ELF-1 (cell line): ENCODE data around the gene AMDHD2.
A peak's percentile ranks its signal among the peaks of the same experiment; 100 is the strongest.

Experiments used
- DNase-seq: peaks from one replicate; pipeline ENCODE4 v3.0.0-alpha.2; 2016; ENCODE audit warnings: low read depth, low spot score

Gene AMDHD2

DNA sequence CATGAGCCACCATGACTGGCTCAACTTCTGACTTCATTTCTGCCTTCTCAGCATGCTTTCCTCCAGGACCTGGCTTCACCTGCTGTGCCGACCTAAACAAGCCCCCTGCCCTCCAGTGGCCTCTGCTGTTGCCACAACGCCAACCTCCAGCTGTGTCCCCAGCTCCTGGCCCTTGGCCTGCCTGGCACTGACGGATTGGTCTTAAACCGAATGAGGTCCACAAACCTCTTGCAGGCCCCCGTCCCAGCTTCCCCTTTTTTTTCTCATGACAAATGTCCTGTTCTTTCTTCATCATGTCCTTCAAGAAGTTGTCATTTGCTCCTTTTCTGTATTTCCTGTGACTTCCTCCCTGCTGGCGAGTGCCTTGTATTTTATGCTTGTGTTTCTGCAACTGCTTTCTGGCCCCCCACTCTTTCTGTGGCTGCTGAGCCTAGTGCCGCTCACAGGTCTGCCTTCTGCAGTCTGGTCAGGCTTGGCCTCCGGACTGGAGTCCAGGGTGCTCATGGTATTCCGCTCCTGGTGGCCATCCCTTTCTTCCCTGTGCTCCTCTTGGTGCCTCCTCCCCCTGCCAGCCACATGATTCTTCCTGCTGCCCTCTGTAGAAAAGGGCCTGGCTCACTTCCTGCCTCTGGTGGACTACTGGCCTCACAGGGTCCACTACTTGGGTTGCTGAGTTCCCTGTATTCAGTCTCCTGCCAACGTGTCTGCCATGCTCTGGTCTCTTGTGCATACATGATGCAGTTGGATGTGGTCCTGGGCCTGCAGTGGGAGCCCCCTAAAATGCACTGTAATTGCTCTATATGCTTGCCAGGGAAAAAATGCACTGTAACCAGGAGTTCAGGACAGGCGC, 3.6 kb upstream of the AMDHD2 start:
- no peak for DNase-seq

DNA sequence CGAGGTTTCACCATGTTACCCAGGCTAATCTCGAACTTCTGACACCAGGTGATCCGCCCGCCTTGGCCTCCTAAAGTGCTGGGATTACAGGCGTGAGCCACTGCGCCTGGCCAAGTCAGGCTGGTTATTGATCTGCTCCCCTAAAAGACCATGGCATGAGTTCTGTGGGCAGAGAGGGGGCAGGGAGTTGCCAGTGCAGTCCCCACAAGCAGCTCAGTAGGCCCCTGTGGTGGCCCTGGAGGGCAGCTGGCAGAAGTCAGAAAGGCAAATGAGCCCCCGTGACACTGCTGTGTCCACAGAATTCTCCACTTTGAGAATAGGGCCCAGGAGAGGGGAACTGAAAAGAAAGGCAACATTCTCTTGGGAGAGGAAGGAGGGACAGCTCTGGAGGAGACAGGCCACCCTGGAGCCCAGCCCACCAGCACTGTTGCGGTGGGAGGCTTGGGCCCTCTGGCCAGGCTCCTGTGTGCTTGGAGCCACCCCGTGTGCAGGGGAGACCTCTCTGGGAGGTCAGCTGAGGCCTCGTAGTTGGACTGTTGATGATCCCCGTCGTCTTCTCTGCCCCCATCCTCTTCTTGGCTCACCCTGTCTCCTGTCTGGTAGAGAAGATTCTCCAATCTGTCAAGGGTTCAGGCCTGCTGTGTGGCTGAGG, 2.1 kb upstream of the AMDHD2 start:
- no peak for DNase-seq

DNA sequence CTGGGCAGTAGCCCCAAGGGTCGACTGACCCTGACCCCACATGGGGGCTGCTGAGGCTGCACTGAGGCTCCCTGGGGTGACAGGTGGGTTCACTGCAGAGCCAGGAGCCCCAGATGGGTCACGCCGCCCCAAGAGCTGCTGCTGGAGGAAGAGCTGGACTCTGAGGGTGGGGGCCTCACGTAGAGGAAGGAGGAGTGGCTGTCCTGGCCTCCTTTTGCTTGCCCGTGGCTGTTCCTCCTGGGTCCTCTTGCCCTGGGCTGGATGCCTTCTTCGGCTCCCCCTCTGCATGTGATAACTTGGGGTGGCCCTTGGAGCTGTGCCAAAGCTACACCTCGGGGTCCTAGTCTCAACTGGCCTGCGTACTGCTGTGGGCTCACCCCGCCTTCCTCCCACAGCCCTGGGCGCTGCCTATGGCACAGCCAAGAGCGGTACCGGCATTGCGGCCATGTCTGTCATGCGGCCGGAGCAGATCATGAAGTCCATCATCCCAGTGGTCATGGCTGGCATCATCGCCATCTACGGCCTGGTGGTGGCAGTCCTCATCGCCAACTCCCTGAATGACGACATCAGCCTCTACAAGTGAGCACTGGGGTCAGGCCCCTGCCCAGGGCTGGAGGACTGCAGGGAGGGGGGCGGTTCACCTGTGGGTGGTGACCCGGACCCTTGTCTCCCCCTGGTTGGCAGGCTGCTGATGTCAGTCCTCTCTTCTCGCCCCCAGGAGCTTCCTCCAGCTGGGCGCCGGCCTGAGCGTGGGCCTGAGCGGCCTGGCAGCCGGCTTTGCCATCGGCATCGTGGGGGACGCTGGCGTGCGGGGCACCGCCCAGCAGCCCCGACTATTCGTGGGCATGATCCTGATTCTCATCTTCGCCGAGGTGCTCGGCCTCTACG, 1.1 kb upstream of the AMDHD2 start:
- no peak for DNase-seq

DNA sequence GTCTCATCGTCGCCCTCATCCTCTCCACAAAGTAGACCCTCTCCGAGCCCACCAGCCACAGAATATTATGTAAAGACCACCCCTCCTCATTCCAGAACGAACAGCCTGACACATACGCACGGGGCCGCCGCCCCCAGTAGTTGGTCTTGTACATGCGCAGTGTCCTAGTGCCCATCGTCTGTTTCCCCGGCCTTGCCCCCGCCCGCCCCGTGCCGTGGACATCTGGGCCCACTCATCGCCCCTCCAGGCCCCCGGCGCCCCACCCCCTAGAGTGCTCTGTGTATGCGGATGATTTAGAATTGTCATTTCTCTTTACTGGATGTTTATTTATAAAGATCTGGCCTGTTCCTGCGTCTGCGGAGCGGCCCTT, 475 bp upstream of the AMDHD2 start:
- DNase-seq: no peak

DNA sequence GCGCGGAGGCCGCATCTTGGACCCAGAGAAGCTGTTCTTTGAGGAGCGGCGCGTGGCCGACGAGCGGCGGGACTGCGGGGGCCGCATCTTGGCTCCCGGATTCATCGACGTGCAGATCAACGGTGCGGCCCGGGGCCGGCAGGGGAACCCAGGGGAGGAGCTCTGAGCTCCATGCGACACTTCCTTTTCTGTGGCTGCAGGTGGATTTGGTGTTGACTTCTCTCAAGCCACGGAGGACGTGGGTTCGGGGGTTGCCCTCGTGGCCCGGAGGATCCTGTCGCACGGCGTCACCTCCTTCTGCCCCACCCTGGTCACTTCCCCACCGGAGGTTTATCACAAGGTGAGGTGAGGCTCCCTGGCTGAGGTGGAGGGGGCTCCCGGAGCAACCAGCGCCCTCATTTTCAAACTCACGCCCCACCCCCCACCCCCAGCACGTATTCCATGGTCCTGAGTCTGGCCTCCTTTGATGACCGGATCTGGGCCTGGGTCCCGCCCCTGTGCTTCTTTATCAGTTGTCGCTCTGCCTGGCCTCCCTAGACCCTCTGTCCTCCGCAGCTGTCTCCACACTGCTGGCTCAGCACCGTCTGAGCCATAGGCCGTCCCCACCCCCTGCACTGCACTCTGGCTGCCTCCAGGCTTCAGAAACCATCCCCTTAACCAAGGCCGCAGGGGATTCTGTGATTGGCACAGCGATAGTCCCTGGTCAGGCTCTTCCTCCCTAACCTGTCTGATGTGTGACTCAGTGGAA, 787 bp downstream of the AMDHD2 start:
- peak; percentile 86 for DNase-seq

DNA sequence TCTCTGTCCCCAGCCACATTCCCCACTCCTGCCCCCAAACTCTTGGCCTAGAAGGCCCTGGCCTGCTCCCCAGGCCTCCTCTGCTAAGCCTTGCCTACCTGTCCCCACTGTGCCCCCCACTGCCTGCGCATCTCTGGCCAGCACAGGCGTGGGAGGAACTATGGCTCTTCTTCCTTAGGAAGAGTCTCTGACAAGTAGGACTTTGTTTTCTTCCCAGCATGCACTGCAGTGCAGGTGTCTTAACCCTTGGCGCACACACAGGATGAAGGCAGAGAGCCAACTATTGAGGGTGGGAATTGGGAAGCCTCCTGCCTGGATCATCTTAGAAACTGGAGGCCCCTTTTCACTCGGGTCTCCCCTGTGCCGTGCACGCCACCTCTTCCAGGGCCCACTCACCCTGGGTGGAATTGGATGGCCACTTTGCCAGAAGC, 3.6 kb downstream of the AMDHD2 start:
- no peak for DNase-seq

DNA sequence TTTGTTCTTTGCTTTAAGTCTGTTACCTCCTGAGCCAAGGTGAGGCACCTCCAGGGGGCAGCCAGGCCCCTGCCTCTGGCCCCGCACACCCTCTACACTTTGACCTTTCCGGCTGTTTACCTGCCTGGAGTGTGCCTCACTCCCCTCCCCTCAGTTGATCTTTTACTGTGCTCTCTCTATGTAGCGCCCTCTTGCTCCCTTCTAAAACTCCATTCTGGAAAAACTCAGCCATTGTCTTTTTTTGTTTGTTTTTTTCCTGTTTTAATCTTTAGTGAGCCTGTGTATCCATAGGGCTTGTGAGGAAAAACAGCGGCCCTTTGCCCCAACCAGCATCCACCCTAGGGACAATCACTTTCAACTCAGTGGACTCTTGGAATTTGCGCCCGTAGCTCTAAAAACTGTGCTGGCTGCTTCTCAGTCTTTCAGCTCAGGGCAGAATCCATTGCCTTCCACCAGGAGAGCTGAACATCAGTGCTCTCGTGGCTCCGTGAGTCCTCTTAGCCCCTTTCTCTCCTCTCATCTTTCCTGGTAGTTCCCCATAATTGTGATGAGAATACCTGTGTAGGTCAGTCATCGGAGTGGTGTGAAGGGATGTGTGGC, 4.3 kb downstream of the AMDHD2 start:
- DNase-seq: no peak

DNA sequence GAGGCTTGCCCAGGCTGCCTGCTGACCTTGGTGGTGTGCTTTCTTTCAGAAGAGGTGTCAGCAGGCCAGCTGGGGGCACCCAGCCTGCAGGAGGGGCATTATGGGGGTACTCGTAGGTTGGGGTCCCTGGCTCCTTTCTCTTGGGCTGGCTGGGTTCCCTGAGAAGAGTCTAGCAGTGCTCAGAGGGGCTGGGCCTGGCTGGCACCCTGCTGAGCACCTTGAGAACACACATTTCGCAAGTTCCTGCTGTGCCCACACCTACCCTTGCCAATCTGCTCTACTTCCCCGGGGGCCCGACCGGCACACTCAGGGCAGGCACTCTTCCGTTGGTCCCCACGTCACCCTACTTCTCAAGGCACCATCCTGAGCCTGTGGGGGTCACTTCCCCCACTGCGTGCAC, 6.0 kb downstream of the AMDHD2 start:
- DNase-seq: no peak

DNA sequence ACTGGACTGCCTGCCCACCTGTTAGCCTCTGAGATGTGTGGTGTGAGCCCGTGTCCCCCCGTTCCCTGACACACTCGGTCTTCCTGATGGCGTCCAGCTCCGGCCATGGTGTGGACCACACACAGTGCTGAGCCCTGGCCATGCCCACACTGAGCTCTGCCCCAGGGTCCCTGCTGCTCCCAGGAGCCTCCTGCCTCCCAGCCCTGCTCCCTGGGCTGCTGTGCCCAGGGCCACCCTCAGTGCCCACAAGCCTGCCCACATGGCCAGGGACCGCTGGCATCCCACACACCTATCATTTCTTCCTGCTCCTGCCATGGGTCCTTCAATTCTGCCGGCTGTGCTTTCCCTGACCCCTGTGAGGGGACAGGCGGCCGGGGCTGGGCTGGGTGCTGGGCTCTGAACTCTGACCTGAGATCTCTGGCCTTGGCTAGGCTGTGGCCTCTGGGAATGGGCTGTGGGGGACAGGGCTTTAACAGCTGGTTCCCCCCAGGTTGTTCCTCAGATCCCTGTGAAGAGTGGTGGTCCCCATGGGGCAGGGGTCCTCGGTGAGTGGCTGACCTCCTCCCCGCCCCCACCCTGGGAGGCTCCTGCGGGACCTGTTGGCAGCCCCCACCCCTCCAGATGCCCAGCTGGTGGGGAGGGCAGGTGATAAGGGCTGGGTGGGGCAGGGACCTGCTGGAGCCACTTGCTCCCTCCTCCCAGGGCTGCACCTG, 7.1 kb downstream of the AMDHD2 start:
- DNase-seq: no peak

DNA sequence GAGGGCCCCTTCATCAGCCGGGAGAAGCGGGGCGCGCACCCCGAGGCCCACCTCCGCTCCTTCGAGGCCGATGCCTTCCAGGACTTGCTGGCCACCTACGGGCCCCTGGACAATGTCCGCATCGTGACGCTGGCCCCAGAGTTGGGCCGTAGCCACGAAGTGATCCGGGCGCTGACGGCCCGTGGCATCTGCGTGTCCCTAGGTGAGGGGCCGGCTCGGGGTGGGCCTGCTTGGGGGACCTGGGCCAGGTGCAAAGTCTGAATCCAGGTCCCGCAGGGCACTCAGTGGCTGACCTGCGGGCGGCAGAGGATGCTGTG, 7.6 kb downstream of the AMDHD2 start:
- no peak for DNase-seq

DNA sequence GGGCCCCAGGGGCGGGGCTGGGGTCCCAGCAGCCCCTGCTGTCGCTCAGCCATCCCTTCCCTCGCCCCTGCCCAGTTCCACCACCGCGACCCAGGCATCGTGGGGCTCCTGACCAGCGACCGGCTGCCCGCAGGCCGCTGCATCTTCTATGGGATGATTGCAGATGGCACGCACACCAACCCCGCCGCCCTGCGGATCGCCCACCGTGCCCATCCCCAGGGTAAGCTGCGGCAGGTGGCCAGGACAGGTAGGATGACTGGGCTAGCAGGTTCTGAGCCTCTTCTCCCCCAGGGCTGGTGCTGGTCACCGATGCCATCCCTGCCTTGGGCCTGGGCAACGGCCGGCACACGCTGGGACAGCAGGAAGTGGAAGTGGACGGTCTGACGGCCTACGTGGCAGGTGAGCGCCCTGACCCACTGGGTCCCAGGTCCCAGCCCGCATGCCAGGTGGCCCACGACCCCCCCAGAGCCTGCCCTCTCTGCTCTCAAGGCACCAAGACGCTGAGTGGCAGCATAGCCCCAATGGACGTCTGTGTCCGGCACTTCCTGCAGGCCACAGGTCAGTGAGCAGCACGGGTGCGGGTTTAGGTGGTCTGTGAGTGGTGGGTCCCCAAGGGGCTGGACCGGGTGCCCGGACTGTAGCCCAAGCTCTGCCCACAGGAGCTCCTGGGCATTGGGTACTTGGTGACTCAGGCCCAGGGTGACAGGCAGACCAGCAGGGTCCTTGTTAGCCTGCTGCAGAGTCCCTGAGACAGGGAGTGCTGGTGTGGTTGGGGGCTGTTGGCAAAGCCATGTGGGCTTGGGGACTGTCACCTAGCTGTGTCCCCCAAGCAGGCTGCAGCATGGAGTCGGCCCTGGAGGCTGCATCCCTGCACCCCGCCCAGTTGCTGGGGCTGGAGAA, 8.2 kb downstream of the AMDHD2 start:
- no peak for DNase-seq

DNA sequence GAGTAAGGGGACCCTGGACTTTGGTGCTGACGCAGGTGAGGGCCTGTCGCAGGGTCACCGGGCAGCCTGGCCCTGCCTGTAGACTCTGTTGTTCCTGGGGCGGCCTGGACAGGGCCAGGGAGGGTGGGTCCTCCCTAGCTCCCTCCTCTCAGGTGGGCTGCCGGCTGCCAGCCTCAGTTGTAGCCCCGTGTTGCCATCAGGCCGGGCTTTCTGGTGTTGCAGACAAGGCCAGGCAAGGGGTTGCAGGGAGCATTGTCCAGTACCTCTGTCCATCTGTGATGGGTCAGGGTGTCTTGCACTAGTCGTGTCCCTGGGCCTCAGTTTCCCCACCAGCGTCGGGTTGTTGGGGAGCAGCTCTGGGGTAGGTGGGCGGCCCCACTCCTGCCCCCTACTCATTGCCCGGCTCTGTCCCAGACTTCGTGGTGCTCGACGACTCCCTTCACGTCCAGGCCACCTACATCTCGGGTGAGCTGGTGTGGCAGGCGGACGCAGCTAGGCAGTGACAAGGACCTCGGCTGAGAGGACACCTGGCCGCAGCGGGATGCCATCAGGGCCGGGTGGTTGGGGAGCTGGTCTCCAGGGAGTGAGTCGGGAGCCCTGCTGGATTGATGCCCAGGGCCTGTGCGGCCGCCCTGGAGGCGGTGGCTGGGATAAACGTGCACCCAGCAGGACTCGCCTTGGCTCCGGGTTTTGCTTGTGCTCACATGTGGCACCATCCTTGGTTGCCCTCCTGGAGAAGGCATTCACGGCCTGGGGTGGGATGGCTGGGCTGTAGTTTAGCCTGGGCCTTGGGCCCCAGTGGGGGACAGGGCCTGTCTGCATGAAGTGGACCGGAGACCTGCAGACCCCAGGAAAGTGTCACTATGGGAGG, 9.1 kb downstream of the AMDHD2 start:
- DNase-seq: no peak

DNA sequence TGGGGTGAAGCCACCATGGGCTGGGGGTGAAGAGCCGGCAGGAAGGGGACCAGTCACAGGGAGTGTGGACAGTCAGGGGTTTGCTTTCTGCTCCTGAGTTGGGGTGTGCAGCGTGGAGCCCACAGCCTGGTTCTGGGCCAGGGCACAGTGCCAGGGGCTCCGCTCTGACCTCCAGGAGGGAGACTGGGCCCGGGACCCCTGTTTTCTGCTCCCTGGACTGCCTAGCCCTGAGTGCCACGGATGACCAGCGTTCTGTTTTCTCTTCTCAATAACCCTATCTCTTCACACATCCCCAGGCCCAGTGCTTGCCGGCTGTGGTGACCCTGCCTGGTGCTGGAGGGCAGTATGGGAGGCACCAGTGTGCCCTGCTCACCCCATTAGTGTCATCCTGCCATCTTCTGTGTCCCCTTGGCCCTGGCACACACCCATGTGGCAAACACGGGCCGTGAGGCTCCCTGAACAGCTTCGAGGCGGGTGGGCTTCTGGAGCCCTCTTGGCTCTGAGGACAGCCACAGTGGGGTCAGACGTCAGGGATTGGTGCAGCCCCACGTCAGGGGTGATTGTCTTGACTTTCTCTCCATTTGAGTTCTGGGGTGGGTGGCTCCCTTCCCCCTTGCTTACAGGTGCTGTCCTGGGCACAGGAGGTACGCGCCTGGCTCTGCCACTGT, 9.9 kb downstream of the AMDHD2 start:
- no peak for DNase-seq

DNA sequence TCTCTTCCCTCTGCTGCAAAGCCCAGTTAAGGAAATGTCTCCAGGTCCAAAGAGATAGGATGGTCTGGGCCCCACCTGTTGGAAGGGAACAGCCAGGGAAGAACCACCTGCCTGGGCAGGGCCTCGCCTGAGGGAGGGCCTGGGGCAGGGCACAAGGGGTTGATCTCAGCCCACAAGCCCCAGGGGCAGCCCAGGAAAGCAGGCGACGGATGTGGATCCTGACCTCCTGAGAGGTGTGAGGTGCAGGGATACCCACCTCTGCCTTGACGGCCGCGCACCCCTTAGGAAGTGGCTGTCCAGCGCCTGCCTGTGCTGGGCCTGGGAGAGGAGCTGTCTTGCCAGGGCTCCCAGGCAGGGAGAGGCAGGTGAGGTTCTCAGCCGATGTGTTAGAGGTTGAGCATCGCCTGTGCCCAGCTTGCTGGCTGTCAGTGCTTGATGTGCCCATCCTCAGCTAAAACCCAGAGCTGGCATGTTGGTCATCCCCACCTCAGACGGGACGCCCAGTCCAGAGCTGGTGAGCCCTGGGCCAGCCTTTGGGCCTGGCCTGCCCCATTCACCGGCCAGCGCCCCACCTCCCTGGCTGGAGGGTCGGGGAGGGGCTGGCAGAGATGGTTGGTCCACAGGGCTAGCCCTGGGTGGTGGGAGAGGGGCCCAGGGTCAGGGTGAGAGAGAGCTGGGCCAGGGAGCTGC, 10.6 kb downstream of the AMDHD2 start:
- peak; percentile 15 for DNase-seq

DNA sequence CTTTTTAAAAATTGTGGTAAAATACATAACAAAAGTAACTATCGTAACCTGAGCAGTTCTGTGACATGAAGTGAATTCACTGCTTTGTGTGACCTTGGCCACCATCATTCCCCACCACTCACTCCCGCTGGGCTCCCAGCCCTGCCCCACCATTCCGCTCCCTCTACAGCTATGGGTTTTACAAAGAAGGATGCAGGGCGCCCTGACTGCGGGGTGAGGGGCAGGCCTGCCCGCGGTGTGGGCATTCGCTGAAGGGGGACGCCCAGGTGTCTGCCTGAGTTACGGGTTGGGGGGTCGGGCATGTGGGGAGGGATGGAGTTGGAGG, 11.2 kb downstream of the AMDHD2 start, which contains the start of gene CEMP1:
TSS of gene CEMP1 (minus strand) at position 38 of the 325 bp plus-strand sequence. CDS start 335 bp downstream, outside the sequence.
- DNase-seq: no peak

DNA sequence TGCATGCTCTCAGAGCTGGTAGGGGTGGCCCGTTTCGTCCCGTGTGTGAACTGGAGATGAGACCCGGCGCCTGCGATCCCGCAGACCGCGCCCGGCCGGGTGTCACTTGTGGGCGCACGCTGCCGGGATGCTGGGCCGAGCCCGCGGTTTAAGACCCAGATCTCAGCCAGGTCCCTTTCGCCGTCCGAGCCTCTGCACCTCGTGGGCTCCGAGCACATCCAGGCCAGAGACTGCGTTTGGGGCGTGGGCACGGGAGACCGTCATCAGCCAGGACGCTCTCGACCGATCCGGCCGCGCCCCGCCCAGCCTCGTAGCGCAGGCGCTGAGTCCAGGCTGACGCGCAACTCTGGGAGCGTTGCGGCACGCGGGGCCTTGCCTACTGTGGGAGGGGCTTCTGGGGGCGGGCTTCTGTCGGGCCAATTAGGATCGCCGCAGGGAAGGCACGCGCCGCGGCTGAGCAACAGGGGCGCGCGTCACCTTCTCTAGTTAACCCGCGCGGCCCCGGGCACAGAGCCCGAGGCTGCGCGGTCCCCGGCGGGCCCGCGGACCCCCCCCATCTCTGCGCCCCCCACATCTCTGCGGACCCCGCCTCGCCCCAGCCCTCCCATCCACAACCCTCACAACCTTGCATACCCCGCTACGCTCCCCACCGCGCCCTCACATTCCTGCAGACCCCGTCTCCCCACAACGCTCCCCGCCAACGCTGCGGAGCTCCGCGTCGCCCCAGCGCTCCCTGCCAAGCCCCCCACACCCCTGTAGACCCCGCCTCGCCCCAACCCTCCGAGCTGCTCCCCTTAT, 11.7 kb downstream of the AMDHD2 start:
- DNase-seq: peak; percentile 96
